DOHH2 (cell line): ENCODE measurements around the gene MYCL.

Source experiments
- CTCF ChIP-seq: fragments of 200-600 bp; sonication (generic); IDR thresholded peaks from one replicate; pipeline ENCODE4 v1.5.1; 2014; ENCODE audit warnings: antibody characterized with exemption, mild to moderate bottlenecking, low read depth, low read length; ENCODE audit not compliant: poor library complexity, severe bottlenecking
- EZH2phosphoT487 ChIP-seq: fragments of 200-600 bp; sonication (generic); IDR thresholded peaks from 2 replicates; pipeline ENCODE4 v1.6.1; 2017; ENCODE audit warnings: borderline replicate concordance, mild to moderate bottlenecking, antibody characterized with exemption, low read length, moderate library complexity, mixed read lengths

GRCh38 chr1:39926820-39927219 lies 25.1 kb upstream of the MYCL start:
- TF ChIP-seq CTCF (no peak), EZH2phosphoT487 (no peak)
